ENCODE results near the gene STIMATE.

- TF ChIP-seq PRDM2 (tag by site-specific recombination; IDR thresholded peaks at IDR 0.05; ENCODE audit: borderline replicate concordance) (no peak), ZNF785 (tag by site-specific recombination; IDR thresholded peaks at IDR 0.05) (no peak), CTCF (tag by site-specific recombination; IDR thresholded peaks at IDR 0.05) (no peak), ZNF837 (tag by site-specific recombination; IDR thresholded peaks at IDR 0.05) (no peak), ZNF266 (tag by site-specific recombination; IDR thresholded peaks at IDR 0.05; ENCODE audit: low read depth) (no peak), HOXA7 (CRISPR knock-in tag; IDR thresholded peaks at IDR 0.05; ENCODE audit: borderline replicate concordance) (no peak), PATZ1 (tag by site-specific recombination; IDR thresholded peaks at IDR 0.05) (no peak), ZNF2 (tag by site-specific recombination; IDR thresholded peaks at IDR 0.05) (no peak), KLF8 (tag by site-specific recombination; IDR thresholded peaks at IDR 0.05) (no peak), ZBTB11 (tag by site-specific recombination; conservative IDR thresholded peaks at IDR 0.05; ENCODE audit: low read depth) (no peak), TCF7L2 (IDR thresholded peaks at IDR 0.05; ENCODE audit: borderline replicate concordance, low read depth, low read length) (no peak)
Observed at GRCh38 chr3:52811452-52812011, 85.8 kb downstream of the STIMATE start.

All from HEK293 (cell line).